Raji (cell line): Measurements from ENCODE around the gene ATP13A2.

Experiments used
- POLR2A ChIP-seq: IDR thresholded peaks from 2 replicates; pipeline ENCODE4 v1.6.1; 2011; ENCODE audit warnings: low read depth, low read length, control low read depth; ENCODE audit not compliant: insufficient read depth

Gene ATP13A2

GRCh38 chr1:16979475-16980327, 32.0 kb downstream of the ATP13A2 start:
- no peak for TF ChIP-seq POLR2A

GRCh38 chr1:16978567-16979474, 32.9 kb downstream of the ATP13A2 start:
- no peak for TF ChIP-seq POLR2A

- no peak for TF ChIP-seq POLR2A
Measured at GRCh38 chr1:16978139-16978538, 33.6 kb downstream of the ATP13A2 start.

GRCh38 chr1:16977377-16977776, 34.4 kb downstream of the ATP13A2 start:
- no peak for TF ChIP-seq POLR2A

GRCh38 chr1:16976966-16977365, 34.8 kb downstream of the ATP13A2 start:
- TF ChIP-seq POLR2A = no peak

- TF ChIP-seq POLR2A = no peak
Measured at GRCh38 chr1:16975838-16976237, 35.9 kb downstream of the ATP13A2 start.

GRCh38 chr1:16975211-16975610, 36.5 kb downstream of the ATP13A2 start:
- TF ChIP-seq POLR2A = no peak

GRCh38 chr1:16973215-16973614, 38.5 kb downstream of the ATP13A2 start:
- TF ChIP-seq POLR2A = no peak

GRCh38 chr1:16972189-16972895, 39.4 kb downstream of the ATP13A2 start:
- no peak for TF ChIP-seq POLR2A

GRCh38 chr1:16971341-16972188, 40.2 kb downstream of the ATP13A2 start:
- no peak for TF ChIP-seq POLR2A

- no peak for TF ChIP-seq POLR2A
Measured at GRCh38 chr1:16970132-16970910, 41.4 kb downstream of the ATP13A2 start.

GRCh38 chr1:16969651-16970050, 42.1 kb downstream of the ATP13A2 start:
- TF ChIP-seq POLR2A = no peak

- no peak for TF ChIP-seq POLR2A
Measured at GRCh38 chr1:16969057-16969611, 42.6 kb downstream of the ATP13A2 start.
